Trophoblast cell (in vitro differentiated cells and primary cell): ENCODE measurements around the gene ARMC2.

Experiments used
- DNase-seq, 2 donors: peaks; one replicate each; pipeline ENCODE4 v3.0.0-alpha.2; 2016
- H2AFZ ChIP-seq: 2 replicates; pipeline ENCODE4 v1.6.1; 2013; ENCODE audit warnings: low read length, moderate library complexity, mild to moderate bottlenecking; ENCODE audit not compliant: insufficient read depth, poor library complexity
- H2AK5ac ChIP-seq: 2 replicates; pipeline ENCODE4 v1.6.1; 2013; ENCODE audit warnings: mild to moderate bottlenecking, low read length
- H2BK120ac ChIP-seq: 2 replicates; pipeline ENCODE4 v1.6.1; 2013; ENCODE audit warnings: low read length, mild to moderate bottlenecking, moderate library complexity; ENCODE audit not compliant: insufficient read depth, poor library complexity
- H2BK12ac ChIP-seq: 2 replicates; pipeline ENCODE4 v1.6.1; 2013; ENCODE audit warnings: mild to moderate bottlenecking, low read length, moderate library complexity
- H2BK5ac ChIP-seq: 2 replicates; pipeline ENCODE4 v1.6.1; 2013; ENCODE audit warnings: low read length, low read depth, moderate library complexity, mild to moderate bottlenecking; ENCODE audit not compliant: poor library complexity
- H3K14ac ChIP-seq: 2 replicates; pipeline ENCODE4 v1.6.1; 2013; ENCODE audit warnings: mild to moderate bottlenecking, low read length
- H3K18ac ChIP-seq: 2 replicates; pipeline ENCODE4 v1.6.1; 2013; ENCODE audit warnings: mild to moderate bottlenecking, low read length
- H3K23ac ChIP-seq: 2 replicates; pipeline ENCODE4 v1.6.1; 2013; ENCODE audit warnings: low read length
- H3K27ac ChIP-seq: 2 replicates; pipeline ENCODE4 v1.5.1; 2013; ENCODE audit warnings: low read depth, mild to moderate bottlenecking, inconsistent platforms, low read length, moderate library complexity
- H3K27me3 ChIP-seq: 2 replicates; pipeline ENCODE4 v1.6.1; 2013; ENCODE audit warnings: inconsistent platforms, mild to moderate bottlenecking, low read length, moderate library complexity; ENCODE audit not compliant: insufficient read depth
- H3K36me3 ChIP-seq, 2 experiments: 1 replicate in 1 of 2; 2 replicates in 1 of 2; pipeline ENCODE4 v1.6.1; 2013; ENCODE audit warnings: low read length in 2 of 2, mild to moderate bottlenecking in 2 of 2, moderate library complexity in 1 of 2; ENCODE audit not compliant: insufficient read depth in 2 of 2, control insufficient read depth in 1 of 2
- H3K4ac ChIP-seq: 2 replicates; pipeline ENCODE4 v1.6.1; 2013; ENCODE audit warnings: low read depth, mild to moderate bottlenecking, low read length, moderate library complexity
- H3K4me1 ChIP-seq, 2 experiments: 1 replicate in 1 of 2; 2 replicates in 1 of 2; pipeline ENCODE4 v1.6.1; 2013; ENCODE audit warnings: low read length in 2 of 2, mild to moderate bottlenecking in 2 of 2, moderate library complexity in 1 of 2; ENCODE audit not compliant: insufficient read depth in 2 of 2, control insufficient read depth in 1 of 2
- H3K4me2 ChIP-seq: 2 replicates; pipeline ENCODE4 v1.6.1; 2013; ENCODE audit warnings: inconsistent platforms, mild to moderate bottlenecking, low read length, moderate library complexity
- H3K4me3 ChIP-seq: 2 replicates; pipeline ENCODE4 v1.5.1; 2013; ENCODE audit warnings: mild to moderate bottlenecking, low read depth, low read length, inconsistent platforms
- H3K79me1 ChIP-seq: one replicate; pipeline ENCODE4 v1.6.1; 2013; ENCODE audit warnings: low read length
- H3K79me2 ChIP-seq: 2 replicates; pipeline ENCODE4 v1.6.1; 2013; ENCODE audit warnings: low read length, mild to moderate bottlenecking; ENCODE audit not compliant: control insufficient read depth, insufficient read depth, poor library complexity
- H3K9ac ChIP-seq: 2 replicates; pipeline ENCODE4 v1.6.1; 2013; ENCODE audit warnings: mild to moderate bottlenecking, low read length
- H3K9me3 ChIP-seq: 2 replicates; pipeline ENCODE4 v1.6.1; 2013; ENCODE audit warnings: low read depth, mild to moderate bottlenecking, control low read depth, inconsistent platforms, low read length; ENCODE audit not compliant: insufficient read depth
- H4K12ac ChIP-seq: 2 replicates; pipeline ENCODE4 v1.6.1; 2013; ENCODE audit warnings: low read depth, mild to moderate bottlenecking, low read length, moderate library complexity
- H4K8ac ChIP-seq: 2 replicates; pipeline ENCODE4 v1.6.1; 2013; ENCODE audit warnings: low read depth, mild to moderate bottlenecking, low read length, moderate library complexity
- H4K91ac ChIP-seq: one replicate; pipeline ENCODE4 v1.6.1; 2013; ENCODE audit warnings: low read depth, mild to moderate bottlenecking, low read length, moderate library complexity
- WGBS: extraction: QIAGEN DNeasy Blood & Tissue Kit; methylation state at CpG from one replicate; pipeline ENCODE4 v1.1.7; 2013; ENCODE audit warnings: missing lambda C conversion rate; ENCODE audit not compliant: insufficient read length, insufficient coverage; ENCODE audit errors: extremely low coverage; 5-methylcytosine and 5-hydroxymethylcytosine counted together

The ARMC2 gene

GRCh38 chr6:108953681-108954080, 105.5 kb downstream of the ARMC2 start:
- Histone ChIP-seq H3K4me2 (no peak overlapping the region), H3K23ac (no peak overlapping the region), H4K91ac (no peak overlapping the region), H3K36me3 (no peaks in the 10 kb centered on the region), H3K4ac (no peak overlapping the region), H2AK5ac (no peak overlapping the region), H3K27ac (no peak overlapping the region), H3K4me1 (no peaks in the 10 kb centered on the region), H3K9ac (no peak overlapping the region), H2AFZ (no peak overlapping the region), H3K79me1 (no peaks in the 10 kb centered on the region), H2BK12ac (no peak overlapping the region), H3K18ac (no peak overlapping the region), H4K12ac (no peak overlapping the region), H2BK120ac (no peak overlapping the region), H3K79me2 (no peaks in the 10 kb centered on the region), H3K4me3 (no peak overlapping the region), H3K14ac (no peak overlapping the region), H3K9me3 (no peaks in the 10 kb centered on the region), H4K8ac (no peak overlapping the region), H3K27me3 (no peaks in the 10 kb centered on the region), H2BK5ac (no peak overlapping the region)
- no peak for DNase-seq

DNA sequence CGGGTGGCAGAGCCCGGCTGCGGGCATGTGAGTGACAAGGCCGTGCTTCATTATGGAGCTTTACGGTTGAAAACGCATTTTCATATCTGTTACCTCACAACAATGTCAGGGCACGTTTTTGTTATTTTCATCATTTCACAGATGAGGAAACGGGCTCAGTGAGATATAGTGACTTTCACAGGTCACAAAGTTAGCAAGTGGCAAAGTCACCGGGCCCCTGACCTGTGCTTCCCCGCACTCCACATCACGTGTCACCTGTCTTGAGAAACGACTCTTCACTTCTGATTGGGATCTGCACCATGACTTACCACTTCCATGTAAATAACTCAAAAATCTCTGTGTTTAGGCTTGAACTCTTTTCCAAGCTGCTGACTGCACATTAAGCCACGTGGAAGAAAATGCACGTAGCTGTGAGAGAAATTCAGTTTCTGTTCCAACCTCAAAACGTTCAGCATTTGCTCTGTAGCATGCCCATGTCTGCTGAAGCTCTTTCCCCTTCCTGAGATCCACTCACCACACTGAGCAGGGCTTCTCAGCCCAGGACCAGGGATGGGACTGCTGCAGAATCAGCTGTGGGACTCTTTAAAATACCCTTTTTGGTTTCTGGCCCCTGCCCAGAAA, 107.2 kb downstream of the ARMC2 start:
- Histone ChIP-seq H3K4ac (no peak overlapping the region), H3K79me1 (no peaks in the 10 kb centered on the region), H4K12ac (no peak overlapping the region), H2AFZ (no peak overlapping the region), H3K9ac (no peak overlapping the region), H4K8ac (no peak overlapping the region), H3K4me3 (no peak overlapping the region), H3K14ac (no peak overlapping the region), H3K4me2 (no peak overlapping the region), H3K4me1 (no peaks in the 10 kb centered on the region), H3K27ac (no peak overlapping the region), H2BK12ac (no peak overlapping the region), H3K9me3 (no peaks in the 10 kb centered on the region), H3K36me3 (no peaks in the 10 kb centered on the region), H3K18ac (no peak overlapping the region), H4K91ac (no peak overlapping the region), H3K79me2 (no peaks in the 10 kb centered on the region), H2BK5ac (no peak overlapping the region), H2AK5ac (no peak overlapping the region), H3K23ac (no peak overlapping the region), H3K27me3 (no peaks in the 10 kb centered on the region), H2BK120ac (no peak overlapping the region)
- WGBS, result no CpG with 5 or more reads among the region's 15 CpGs
- DNase-seq, result no peak

- Histone ChIP-seq H4K12ac (no peak overlapping the region), H4K8ac (no peak overlapping the region), H3K4me2 (no peak overlapping the region), H3K9me3 (no peaks in the 10 kb centered on the region), H2BK120ac (no peak overlapping the region), H3K4me3 (no peak overlapping the region), H2AFZ (no peak overlapping the region), H3K79me1 (no peaks in the 10 kb centered on the region), H2BK5ac (no peak overlapping the region), H4K91ac (no peak overlapping the region), H3K27ac (no peak overlapping the region), H3K79me2 (no peaks in the 10 kb centered on the region), H3K4me1 (no peaks in the 10 kb centered on the region), H3K4ac (no peak overlapping the region), H2BK12ac (no peak overlapping the region), H3K23ac (no peak overlapping the region), H3K18ac (no peak overlapping the region), H3K27me3 (no peaks in the 10 kb centered on the region), H3K9ac (no peak overlapping the region), H3K14ac (no peak overlapping the region), H2AK5ac (no peak overlapping the region), H3K36me3 (no peaks in the 10 kb centered on the region)
- no peak for DNase-seq
- WGBS, result no CpG with 5 or more reads among the region's 4 CpGs
Observed at GRCh38 chr6:108957221-108957620, 109.0 kb downstream of the ARMC2 start.

DNA sequence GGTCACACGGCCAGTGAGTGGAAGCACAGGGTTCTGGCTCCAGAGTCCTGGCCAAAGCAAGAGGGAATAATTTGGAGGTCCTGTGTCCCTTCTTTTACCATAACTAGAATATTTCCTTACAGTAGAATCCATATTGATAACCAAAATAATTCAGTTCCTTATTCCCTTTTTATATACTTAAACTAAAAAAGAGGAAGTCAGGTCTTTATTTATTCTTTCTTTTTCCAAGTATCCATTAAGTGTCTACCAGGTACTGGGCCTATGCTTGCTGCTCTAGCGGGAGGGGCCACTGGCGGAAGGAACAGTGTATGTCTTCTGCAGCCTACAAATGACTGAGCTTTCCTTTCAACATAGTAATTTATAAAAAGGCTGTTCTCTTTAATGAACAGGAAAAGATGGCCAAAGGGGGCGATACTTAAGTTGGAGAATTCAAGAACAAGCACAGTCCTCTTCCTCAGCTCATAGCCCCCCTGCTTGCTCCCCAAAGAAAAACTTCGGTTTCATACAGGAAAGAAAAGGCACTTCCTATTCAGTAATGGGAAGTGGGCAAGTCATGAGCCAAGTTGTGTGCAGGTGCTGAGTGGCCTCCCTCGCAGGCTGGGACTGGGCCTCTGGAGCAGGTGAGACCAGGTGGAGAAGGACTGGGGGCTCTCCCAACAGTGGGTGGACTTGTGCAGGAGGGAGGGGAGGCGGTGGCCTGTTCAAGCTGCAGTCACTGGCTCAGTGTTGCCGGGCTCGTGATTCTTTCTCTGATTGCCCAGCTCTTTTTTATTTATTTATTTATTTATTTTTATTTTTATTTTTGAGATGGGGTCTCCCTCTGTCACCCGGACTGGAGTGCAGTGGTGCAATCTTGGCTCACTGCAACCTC, 110.9 kb downstream of the ARMC2 start:
- no peaks in the 10 kb centered on the region for H3K79me2 ChIP-seq
- H3K79me1 ChIP-seq, result no peaks in the 10 kb centered on the region
- no peaks in the 10 kb centered on the region for H3K9me3 ChIP-seq
- H2BK12ac ChIP-seq, result no peak overlapping the region
- no peaks in the 10 kb centered on the region for H3K36me3 ChIP-seq
- H3K4ac ChIP-seq, result no peak overlapping the region
- H4K12ac ChIP-seq, result no peak overlapping the region
- H3K4me1 ChIP-seq, result no peaks in the 10 kb centered on the region
- no peak overlapping the region for H2AK5ac ChIP-seq
- DNase-seq, result no peak
- H3K4me2 ChIP-seq, result no peak overlapping the region
- no peak overlapping the region for H2BK120ac ChIP-seq
- H3K18ac ChIP-seq, result no peak overlapping the region
- H3K14ac ChIP-seq, result no peak overlapping the region
- H3K23ac ChIP-seq, result no peak overlapping the region
- H3K27me3 ChIP-seq, result no peaks in the 10 kb centered on the region
- WGBS, result no CpG with 5 or more reads among the region's 10 CpGs
- H3K27ac ChIP-seq, result no peak overlapping the region
- H3K9ac ChIP-seq, result no peak overlapping the region
- no peak overlapping the region for H4K8ac ChIP-seq
- no peak overlapping the region for H2BK5ac ChIP-seq
- H2AFZ ChIP-seq, result no peak overlapping the region
- H3K4me3 ChIP-seq, result no peak overlapping the region
- H4K91ac ChIP-seq, result no peak overlapping the region
